ENCODE data around the gene VPS13A.

The VPS13A gene

GRCh38 chr9:77177143-77177893 lies at the start of gene VPS13A:
VPS13A (plus strand) TSS chr9:77177534; CDS start chr9:77177705, 171 bp downstream.
- peak; percentile 93 for DNase-seq

- DNase-seq: no peak
Observed at GRCh38 chr9:77128125-77128789, 49.1 kb upstream of the VPS13A start.

DNA sequence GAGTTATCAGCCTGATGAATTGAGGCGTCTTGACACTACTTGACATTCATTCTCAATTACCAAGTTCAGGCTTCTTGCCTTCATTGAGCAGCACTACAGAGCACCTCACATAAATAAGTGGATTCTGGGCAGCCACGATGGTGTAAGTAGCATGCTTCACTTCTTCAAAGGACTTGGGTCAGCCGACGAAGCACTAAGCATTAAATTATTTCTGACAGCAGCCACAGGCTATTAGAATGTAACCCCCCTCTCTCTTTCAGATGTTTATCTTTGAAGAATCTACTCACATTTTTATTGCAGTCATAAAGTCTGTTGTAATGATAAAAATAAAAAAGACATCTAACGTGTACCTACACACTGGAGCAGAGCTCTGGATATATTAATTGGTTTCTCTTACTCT lies 45.9 kb upstream of the VPS13A start:
- no peak for DNase-seq

GRCh38 chr9:77133011-77133410 lies 44.3 kb upstream of the VPS13A start:
- no peak for DNase-seq

DNA sequence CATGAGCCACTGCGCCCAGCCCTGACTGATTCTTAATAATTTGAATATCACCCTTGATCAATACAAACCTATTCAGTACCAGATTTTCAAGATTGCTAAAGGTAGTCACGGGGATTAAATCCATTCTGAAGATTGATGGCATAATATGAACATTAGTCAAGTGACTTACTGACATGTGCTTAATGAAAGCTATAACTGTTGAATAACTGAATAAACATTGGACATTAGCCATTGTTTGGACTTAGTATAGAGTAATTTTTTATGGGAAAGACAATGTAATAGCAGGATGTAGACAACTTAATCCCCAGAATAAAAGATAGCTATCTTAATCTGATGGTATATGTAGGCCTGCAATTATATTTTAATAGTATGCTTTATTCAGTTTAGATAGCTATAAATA lies 35.0 kb upstream of the VPS13A start:
- DNase-seq: no peak

- DNase-seq: no peak
Observed at GRCh38 chr9:77149879-77150278, 27.5 kb upstream of the VPS13A start.

GRCh38 chr9:77152289-77152688 lies 25.0 kb upstream of the VPS13A start:
- DNase-seq: no peak

- DNase-seq: no peak
Observed at GRCh38 chr9:77156646-77157371, 20.5 kb upstream of the VPS13A start.

GRCh38 chr9:77158772-77159513 lies 18.4 kb upstream of the VPS13A start:
- no peak for DNase-seq

- no peak for DNase-seq
Observed at GRCh38 chr9:77161191-77161590, 16.1 kb upstream of the VPS13A start.

DNA sequence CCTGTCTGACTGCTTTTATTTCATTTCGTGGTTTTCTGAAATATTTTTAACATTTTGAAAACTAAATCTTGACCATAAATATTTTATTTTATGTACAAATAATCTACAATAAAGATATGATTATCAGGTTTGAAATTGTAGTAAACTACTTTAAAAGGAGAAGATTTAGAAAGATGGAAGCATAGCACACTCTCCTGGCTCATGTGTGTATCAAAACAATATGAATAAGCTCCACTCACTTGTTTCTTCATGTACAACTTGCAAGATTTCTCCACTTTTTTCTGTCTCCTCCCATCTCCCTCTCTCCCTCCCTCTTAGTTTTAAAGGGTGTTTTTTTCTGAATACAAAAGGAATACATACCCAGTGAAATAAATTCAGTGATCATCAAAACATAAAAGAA lies 15.4 kb upstream of the VPS13A start:
- no peak for DNase-seq

DNA sequence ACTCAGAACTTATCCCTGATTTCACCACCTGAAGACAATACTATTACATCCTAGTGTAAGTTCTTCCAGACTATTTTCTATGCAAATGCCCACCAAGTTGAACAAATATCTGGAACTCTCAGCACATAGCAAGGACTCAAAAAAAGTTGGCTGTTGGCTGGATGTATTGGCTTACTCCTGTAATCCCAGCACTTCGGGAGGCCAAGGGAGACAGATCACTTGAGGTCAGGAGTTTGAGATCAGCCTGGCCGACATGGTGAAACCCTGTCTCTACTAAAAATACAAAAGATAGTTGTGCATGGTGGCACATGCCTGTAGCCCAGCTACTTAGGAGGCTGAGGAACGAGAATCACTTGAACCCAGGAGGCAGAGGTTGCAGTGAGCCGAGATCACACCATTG lies 15.0 kb upstream of the VPS13A start:
- DNase-seq: no peak

GRCh38 chr9:77163884-77164283 lies 13.4 kb upstream of the VPS13A start:
- DNase-seq: no peak

DNA sequence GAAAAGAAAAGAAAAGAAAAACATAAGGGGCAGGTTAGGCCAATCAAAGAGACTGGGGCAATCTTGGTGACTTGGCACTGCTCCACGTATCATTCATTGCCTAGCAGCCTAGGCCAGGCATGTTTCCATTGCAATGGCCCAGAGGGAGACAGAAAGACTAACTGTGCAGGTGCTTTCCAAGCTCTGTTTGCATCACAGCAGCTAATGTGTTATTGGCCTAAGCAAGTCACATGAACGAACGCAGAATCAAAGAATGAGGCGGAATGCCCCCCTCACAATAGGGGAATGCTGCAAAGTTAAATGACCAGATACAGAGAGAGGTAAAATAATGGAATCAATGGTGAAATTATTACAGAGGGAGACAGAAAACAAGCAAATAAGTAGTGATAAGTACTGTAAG lies 11.1 kb upstream of the VPS13A start:
- no peak for DNase-seq

GRCh38 chr9:77170991-77171699 lies 6.2 kb upstream of the VPS13A start:
- DNase-seq: no peak

DNA sequence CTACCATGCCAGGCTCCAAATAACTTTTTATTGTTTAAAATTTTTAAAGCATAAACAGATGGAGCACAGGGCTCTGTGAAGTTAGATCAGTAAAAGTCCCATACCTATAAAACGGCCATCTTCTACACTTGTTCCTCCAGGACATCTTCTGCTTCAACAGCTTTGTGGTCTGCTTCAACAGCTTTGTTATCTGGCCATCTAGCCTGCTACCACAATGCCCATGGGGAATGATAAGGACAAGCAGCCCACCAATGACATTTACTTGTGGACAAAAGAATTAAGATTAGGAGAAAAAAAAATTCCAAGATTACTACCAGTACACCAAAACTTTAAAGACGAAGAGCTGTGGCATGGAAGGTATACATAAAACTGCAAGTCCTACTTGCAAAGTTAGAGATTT lies 2.2 kb upstream of the VPS13A start:
- DNase-seq: no peak

DNA sequence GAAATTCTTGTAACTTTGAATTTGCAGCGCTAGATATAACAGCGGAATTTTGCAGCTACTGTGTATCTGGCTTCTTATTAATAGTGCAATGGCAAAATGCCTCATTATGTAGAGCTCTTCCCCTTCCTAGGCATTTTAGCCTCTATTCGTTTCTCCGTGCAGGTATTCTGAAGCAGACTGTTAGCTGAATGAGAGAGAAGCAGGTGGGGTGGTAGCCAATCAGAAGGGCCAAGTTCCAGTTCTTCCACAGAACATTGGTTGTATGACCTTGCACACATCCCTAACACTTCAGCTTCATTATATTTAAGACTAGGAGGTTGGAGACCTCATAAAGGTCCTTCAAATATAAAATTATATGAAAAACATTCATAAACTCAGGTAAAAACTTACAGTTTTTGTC lies 1.2 kb upstream of the VPS13A start:
- DNase-seq: no peak

- DNase-seq: no peak
Observed at GRCh38 chr9:77176686-77177142, 620 bp upstream of the VPS13A start.

- DNase-seq: peak; percentile 46
Observed at GRCh38 chr9:77177894-77178794, 810 bp downstream of the VPS13A start.

DNA sequence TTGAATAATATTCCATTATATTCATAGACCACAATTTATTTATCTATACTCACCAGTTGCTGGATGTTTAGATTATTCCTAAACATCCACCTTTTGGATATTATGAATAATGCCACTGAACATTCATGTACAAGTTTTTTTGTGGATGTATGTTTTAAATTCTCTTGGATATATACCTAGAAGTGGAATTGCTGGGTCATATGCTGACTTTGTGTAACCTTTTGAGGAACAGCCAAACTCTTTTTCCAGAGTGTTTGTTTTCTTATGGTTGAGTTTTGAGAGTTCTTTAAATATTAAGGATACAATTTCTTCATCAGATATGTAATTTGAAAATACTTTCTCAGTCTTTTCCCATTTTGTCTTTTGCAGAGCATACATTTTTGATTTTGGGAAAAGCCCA lies 2.7 kb downstream of the VPS13A start:
- no peak for DNase-seq

GRCh38 chr9:77183581-77183980 lies 6.2 kb downstream of the VPS13A start:
- DNase-seq: no peak
